Measurements from ENCODE around the gene RHOBTB3.

The RHOBTB3 gene

GRCh38 chr5:95841914-95842812 is 111.0 kb downstream of the RHOBTB3 start:
- DNase-seq (ENCODE audit: low read depth) = peak; percentile 95

DNA sequence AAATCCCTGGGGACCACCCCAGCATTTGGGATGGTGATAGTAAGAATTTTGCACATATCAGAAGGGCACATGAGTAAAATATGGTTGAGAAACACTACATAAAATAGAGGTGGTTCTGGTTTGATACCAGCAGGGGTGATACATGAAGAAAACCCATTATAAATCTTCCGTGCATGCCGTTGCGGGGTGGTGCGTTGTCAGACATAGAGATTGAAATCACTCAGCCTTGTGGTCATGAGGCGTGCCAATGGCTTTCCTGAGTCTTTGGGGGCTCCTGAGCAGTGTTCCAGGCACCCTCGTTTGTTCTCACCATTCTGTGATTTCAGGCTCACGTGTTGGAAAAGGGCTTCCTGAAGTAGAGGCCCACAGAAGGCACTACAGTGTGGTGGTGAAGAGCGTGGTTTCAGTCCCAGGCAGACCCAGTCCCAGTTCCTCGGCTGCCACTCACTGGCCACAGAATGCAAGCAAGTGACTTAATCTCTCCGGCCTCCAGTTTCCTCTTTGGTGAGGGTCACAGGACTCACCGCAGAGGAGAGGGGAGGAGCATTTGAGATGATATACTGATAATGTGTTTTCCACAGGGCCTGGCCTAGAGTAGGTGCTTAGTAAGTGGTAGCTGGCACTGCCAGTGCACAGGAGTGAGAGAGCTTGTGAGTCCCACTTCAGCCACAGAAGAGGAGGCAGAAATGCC is 111.9 kb downstream of the RHOBTB3 start:
- DNase-seq (ENCODE audit: low read depth) = peak; percentile 65

GRCh38 chr5:95843733-95844223 is 112.6 kb downstream of the RHOBTB3 start:
- no peak for DNase-seq (ENCODE audit: low read depth)

GRCh38 chr5:95845391-95845790 is 114.3 kb downstream of the RHOBTB3 start:
- DNase-seq (ENCODE audit: low read depth) = no peak

Measured in stromal cell of bone marrow (primary cell).